Measurements from ENCODE around the gene CHMP2A.
A peak's percentile ranks its signal among the peaks of the same experiment; 100 is the strongest.

CHMP2A gene

DNA sequence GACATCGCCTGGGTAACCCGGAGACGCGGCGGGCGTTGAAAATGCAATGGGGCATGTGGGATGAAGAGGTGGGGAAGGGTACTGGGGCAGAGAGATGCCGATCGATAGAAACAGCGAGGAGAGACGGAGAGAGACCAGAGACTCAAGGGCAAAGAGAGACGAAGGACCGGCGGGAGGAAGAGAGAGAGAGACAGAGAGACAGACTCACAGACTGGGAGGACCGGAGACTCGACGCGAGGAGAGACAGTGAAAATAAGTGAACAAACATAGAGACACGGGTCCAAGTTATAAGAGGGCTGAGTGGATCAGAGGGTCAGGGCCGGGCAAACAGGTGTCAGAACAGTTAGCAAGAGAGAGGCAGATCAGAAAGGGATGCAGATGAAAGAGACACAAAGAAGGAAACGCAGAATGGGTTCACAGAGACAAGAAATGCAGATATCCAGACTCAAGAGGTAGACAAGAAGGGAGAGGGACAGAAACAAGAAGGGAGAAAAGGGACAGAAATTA is 18.8 kb upstream of the CHMP2A start:
- Mint-ChIP-seq H3K4me3 (peak overlapping the region; percentile 90), H3K9me3 (no peaks in the 10 kb centered on the region), H3K36me3 (ENCODE audit: low read depth) (peaks cover 9% of the 10 kb centered on the region), H3K27ac (peak overlapping the region; percentile 100), H3K4me1 (peaks cover 49% of the 10 kb centered on the region), H3K27me3 (ENCODE audit: low read depth, poor library complexity) (peaks cover 5% of the 10 kb centered on the region)
- DNase-seq = no peak
- TF ChIP-seq, protein P1, sequence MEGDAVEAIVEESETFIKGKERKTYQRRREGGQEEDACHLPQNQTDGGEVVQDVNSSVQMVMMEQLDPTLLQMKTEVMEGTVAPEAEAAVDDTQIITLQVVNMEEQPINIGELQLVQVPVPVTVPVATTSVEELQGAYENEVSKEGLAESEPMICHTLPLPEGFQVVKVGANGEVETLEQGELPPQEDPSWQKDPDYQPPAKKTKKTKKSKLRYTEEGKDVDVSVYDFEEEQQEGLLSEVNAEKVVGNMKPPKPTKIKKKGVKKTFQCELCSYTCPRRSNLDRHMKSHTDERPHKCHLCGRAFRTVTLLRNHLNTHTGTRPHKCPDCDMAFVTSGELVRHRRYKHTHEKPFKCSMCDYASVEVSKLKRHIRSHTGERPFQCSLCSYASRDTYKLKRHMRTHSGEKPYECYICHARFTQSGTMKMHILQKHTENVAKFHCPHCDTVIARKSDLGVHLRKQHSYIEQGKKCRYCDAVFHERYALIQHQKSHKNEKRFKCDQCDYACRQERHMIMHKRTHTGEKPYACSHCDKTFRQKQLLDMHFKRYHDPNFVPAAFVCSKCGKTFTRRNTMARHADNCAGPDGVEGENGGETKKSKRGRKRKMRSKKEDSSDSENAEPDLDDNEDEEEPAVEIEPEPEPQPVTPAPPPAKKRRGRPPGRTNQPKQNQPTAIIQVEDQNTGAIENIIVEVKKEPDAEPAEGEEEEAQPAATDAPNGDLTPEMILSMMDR (IDR thresholded peaks at IDR 0.05) = no peak

DNA sequence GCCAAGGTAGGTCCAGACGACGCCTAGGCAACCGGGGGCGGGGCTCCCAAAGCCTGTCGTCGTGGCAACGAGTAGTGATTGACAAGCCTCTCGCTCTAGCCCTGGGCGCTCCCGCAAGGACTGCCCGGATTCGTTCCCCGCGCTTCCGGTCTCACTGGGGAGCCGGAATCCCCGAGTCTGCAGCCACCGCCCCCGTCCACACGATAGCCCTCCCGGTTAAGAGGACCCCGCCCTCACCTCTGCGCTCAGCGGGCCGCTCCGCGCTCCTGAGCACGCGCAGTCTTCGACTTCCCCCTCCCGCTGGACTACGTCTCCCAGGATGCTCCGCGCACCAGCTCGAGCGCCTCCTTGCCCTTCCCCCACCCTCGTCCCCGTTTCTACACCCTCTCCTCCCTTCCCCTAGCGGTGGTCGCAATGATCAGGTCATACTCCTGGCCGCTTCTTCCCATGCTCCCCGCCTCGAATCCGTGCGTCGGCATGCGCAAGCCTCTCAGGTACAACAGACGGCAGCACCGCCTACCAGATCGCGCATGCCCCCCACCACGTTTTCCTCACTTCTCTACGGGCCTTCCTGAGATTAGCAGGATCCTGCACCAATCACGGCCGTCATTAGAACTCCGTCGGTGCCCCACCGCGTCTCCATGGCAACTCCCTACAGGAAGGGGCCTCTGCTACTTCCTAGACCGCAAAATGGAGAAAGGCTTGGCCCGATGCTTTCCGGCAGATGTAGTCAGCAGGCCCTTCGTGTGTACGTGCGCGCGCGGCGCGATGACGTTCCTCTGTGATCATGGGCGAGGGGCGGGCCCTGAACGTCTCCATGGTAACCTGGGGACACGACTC is 18.1 kb upstream of the CHMP2A start, which contains the start of gene MZF1:
Gene MZF1 (minus strand): TSS at position 518 of the 840 bp plus-strand sequence. CDS start 1,946 bp downstream, outside the sequence.
- DNase-seq = peak; percentile 99
- H3K27ac Mint-ChIP-seq = peak within 1 kb of the TSS; percentile 100
- H3K4me1 Mint-ChIP-seq = peaks cover 43% of the 10 kb centered on the region
- H3K36me3 Mint-ChIP-seq (ENCODE audit: low read depth) = peaks cover 14% of the 10 kb centered on the region
- H3K4me3 Mint-ChIP-seq = peak within 1 kb of the TSS; percentile 90
- TF ChIP-seq, protein P1 (IDR thresholded peaks at IDR 0.05) = no peak
- H3K27me3 Mint-ChIP-seq (ENCODE audit: low read depth, poor library complexity) = peaks cover 5% of the 10 kb centered on the region
- no peaks in the 10 kb centered on the region for H3K9me3 Mint-ChIP-seq

DNA sequence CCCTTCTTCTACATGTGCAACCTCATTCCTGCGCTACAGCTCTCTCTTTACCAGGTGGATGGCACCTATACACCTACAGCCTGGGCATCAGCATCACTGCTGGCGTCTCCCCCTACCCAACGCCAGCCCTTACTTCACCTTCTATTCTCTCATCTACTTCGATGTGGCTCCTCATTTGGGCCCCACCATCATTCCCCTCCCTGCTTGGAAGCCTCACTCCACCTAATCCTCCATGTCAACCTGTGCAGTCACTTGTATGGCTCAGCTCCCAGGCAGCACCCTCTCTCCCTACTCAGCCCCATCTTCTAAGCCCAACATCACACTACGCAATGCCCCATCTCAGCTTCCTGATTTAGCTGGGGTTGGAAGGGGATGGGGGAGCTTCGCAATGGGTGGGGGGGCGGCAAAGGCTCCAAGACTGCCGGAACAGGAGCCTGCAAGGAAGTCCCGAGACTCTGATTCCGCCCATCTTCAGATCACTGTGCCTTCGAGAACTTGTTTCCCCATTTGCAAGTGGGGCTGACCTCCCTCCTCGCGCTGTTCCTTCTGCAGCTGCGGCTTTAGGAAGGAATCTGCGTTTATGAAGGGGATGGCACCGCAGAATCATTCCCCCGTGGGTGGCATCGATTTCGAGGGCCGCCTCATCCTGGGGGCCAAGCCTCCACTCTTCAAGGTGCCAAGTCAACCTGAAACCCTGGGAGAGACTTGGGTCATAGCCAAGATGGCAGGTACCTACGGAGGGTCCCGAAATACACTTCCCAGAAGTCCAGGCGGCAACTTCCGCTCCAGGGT is 17.3 kb upstream of the CHMP2A start:
- TF ChIP-seq, protein P1 (IDR thresholded peaks at IDR 0.05) = no peak
- Mint-ChIP-seq H3K9me3 (no peaks in the 10 kb centered on the region), H3K27ac (no peak overlapping the region), H3K4me3 (peak overlapping the region; percentile 90), H3K4me1 (peaks cover 36% of the 10 kb centered on the region), H3K27me3 (ENCODE audit: low read depth, poor library complexity) (peaks cover 5% of the 10 kb centered on the region), H3K36me3 (ENCODE audit: low read depth) (peaks cover 14% of the 10 kb centered on the region)
- no peak for DNase-seq

DNA sequence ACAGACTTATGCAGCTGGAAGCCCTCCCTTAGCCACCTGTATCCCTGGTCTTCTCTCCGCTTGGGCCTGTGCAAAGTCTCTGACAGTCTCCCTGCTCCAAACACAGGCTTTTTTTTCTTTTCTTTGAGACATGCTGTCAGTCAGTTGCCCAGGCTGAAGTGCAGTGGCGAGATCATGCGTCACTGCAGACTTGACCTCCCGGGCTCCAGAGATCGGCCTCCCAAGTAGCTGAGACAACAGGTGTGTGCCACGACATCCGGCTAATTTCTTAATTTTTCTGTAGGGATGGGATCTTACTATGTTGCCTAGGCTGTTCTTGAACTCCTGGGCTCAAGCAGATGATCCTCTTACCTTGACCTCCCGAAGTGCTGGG is 16.7 kb upstream of the CHMP2A start:
- peaks cover 14% of the 10 kb centered on the region for H3K36me3 Mint-ChIP-seq (ENCODE audit: low read depth)
- TF ChIP-seq, protein P1 (IDR thresholded peaks at IDR 0.05) = no peak
- H3K4me1 Mint-ChIP-seq = peaks cover 36% of the 10 kb centered on the region
- DNase-seq = no peak
- no peaks in the 10 kb centered on the region for H3K9me3 Mint-ChIP-seq
- H3K27me3 Mint-ChIP-seq (ENCODE audit: low read depth, poor library complexity) = peaks cover 5% of the 10 kb centered on the region
- H3K27ac Mint-ChIP-seq = no peak overlapping the region
- peak overlapping the region; percentile 90 for H3K4me3 Mint-ChIP-seq

DNA sequence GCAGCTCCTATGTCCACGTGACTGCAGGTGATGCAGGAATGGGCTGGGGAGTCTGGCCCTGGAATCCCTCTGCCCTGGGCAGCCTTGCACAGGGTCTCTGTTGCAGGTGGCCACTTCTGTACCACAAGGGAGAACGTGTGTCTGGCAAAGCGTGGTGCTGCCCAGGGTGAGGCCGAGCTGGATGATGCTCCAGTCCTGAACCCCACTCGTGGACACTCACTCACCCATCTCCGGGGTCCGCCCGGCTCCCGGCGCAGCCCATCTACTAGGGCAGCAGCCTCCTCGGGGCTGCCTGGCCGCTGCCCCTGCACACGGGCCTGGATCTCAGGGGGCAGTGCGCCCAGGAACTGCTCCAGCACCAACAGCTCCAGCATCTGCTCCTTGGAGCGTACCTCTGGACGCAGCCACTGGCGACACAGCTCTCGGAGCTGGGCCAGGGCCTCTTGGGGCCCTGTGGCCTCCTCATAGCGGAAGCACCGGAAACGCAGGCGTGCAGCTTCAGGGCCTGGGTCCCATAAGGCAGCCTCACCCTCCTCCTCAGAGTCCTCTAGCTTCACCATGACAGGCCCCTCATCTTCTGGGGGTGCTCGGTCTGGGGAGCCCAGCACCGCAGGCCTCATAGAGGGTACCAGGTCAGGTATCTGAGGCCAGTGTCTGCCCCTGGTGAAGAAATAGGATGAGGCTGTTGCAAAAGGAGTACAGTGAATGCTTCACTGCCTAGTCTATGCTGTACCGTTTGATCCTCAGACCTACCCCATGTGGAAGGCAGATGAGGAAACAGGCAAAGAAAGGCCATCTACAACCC is 16.1 kb upstream of the CHMP2A start:
- H3K4me1 Mint-ChIP-seq = peaks cover 30% of the 10 kb centered on the region
- H3K9me3 Mint-ChIP-seq = no peaks in the 10 kb centered on the region
- no peak for DNase-seq
- TF ChIP-seq, protein P1 (IDR thresholded peaks at IDR 0.05) = no peak
- H3K27ac Mint-ChIP-seq = no peak overlapping the region
- H3K4me3 Mint-ChIP-seq = no peak overlapping the region
- peaks cover 5% of the 10 kb centered on the region for H3K27me3 Mint-ChIP-seq (ENCODE audit: low read depth, poor library complexity)
- H3K36me3 Mint-ChIP-seq (ENCODE audit: low read depth) = peaks cover 14% of the 10 kb centered on the region
